ENCODE results near the gene OR4C12. TPM values are rescaled to one million over a fixed set of nuclear protein-coding genes. Genes with fewer than 3 reads are reported as not detected.
"Not testable (repeated sequence)": the region's sequence is repeated elsewhere in the genome, so short reads cannot be mapped to it uniquely, and the experiment has no call there.

The OR4C12 gene
- not detected in 2 replicates for total RNA-seq (2012; rRNA removed)

DNA sequence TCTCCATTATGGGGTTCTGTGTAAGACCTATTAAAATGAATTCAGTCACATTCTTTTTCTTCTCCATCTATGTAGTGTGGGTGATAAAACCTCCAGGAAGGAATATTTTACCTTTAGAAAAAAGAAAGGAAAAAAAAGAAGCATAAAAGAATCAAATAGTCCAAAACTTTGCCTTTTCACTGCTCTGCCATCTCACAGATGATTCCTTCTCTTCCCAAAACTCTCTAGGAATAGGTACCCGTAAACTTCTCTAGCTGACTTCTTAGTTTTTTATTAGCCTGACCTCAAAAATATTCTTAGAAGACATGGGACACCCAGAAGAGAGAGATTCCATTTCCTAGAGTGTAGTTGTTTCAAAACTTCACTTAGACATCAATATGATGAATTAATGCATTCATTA is at the start of gene OR4C12:
OR4C12 (minus strand) TSS at position 101 of the 400 bp plus-strand sequence; CDS start at position 67, 34 bp downstream.
- H3K4me3 ChIP-seq (ENCODE audit: low read length); H3K9ac ChIP-seq (ENCODE audit: low read depth, low read length); H3K36me3 ChIP-seq (ENCODE audit: insufficient read depth, low read length); H3K4me2 ChIP-seq (ENCODE audit: low read length); H3K9me3 ChIP-seq (replicated peaks; ENCODE audit: low read length); H3K4me1 ChIP-seq (ENCODE audit: control insufficient read depth, insufficient read depth, low read length); H3K27me3 ChIP-seq (ENCODE audit: control insufficient read depth, insufficient read depth, low read length): not testable (repeated sequence)

DNA sequence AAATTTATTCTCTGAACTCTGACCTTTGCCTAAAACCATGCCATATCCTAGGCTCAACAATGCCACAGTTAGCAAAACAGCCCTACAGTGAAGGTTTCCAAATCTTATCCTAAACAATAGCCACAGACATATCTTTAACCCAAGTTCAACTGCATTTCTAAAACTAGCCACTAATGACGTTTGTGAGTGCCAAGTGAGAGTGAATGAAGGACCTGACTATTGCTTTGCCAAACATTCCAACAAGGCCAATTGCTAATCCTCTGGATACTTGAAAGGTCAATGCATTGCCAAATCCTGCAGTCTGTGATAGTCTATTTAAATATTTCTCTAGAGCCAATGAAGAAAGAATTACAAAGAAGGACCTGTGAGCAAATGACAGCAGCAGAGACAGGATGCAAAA is 47.9 kb upstream of the OR4C12 start:
- H3K27me3 ChIP-seq (ENCODE audit: control insufficient read depth, insufficient read depth, low read length): no peaks in the 10 kb centered on the region
- H3K4me3 ChIP-seq (ENCODE audit: low read length): no peak overlapping the region
- no peaks in the 10 kb centered on the region for H3K9me3 ChIP-seq (replicated peaks; ENCODE audit: low read length)
- no peaks in the 10 kb centered on the region for H3K4me1 ChIP-seq (ENCODE audit: control insufficient read depth, insufficient read depth, low read length)
- H3K36me3 ChIP-seq (ENCODE audit: insufficient read depth, low read length): no peaks in the 10 kb centered on the region
- no peak overlapping the region for H3K4me2 ChIP-seq (ENCODE audit: low read length)
- no peak overlapping the region for H3K9ac ChIP-seq (ENCODE audit: low read depth, low read length)

DNA sequence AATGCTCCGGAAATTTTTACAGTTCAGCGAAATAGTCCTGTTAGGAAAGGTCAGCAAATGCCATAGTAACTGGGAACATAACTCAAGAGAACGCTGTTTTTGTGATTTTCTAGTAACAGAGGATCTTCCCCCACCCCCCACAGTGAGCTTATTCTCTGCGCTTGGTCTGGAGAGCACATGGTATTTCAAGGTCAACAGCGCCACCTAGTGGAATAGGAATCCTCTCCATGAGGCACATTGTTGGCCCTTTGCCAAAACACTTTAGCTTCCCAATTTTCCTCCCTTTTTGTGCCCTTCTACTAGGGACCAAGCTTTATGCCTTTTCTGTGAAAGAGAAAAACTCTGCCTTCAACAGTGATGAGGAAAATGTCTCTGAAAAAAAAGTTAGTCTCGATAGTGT is 13.2 kb upstream of the OR4C12 start:
- Histone ChIP-seq H3K4me1 (ENCODE audit: control insufficient read depth, insufficient read depth, low read length) (no peaks in the 10 kb centered on the region), H3K36me3 (ENCODE audit: insufficient read depth, low read length) (no peaks in the 10 kb centered on the region), H3K4me3 (ENCODE audit: low read length) (no peak overlapping the region), H3K9ac (ENCODE audit: low read depth, low read length) (no peak overlapping the region), H3K4me2 (ENCODE audit: low read length) (no peak overlapping the region), H3K9me3 (replicated peaks; ENCODE audit: low read length) (no peaks in the 10 kb centered on the region), H3K27me3 (ENCODE audit: control insufficient read depth, insufficient read depth, low read length) (no peaks in the 10 kb centered on the region)

DNA sequence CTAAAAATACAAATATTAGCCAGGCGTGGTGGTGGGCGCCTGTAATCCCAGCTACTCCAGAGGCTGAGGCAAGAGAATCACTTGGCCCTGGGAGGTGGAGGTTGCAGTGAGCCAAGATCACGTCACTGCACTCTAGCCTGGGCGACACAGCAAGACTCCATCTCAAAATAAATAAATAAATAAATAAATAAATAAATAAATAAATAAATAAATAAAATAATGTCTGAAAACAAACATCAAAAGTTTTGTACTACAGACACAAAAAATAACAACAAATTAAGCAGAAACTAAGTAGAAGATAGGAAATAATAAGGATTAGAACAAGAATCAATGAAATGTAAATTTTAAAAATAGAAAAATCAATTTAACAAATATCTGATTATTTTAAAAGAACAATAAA is 8.9 kb downstream of the OR4C12 start:
- H3K27me3 ChIP-seq (ENCODE audit: control insufficient read depth, insufficient read depth, low read length): not testable (repeated sequence)

DNA sequence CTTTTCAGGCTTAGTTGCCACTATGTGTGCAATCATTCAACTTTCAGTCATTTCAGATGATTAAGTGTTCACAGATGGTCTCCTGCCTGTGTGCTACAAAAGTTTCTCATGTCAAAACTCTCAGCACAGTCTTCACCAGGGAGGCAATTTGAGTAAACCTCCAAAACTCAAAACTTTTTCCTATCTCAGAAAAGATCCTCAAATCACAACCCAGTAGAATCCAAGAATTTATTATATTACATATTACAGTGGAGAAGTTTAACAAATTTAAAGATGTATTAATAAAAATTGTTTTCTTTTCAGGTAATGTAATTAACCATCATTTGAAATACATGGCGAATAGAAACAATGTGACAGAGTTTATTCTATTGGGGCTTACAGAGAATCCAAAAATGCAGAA is 30.2 kb downstream of the OR4C12 start, which contains the start of gene OR4C13:
OR4C13 (plus strand) TSS at position 301 of the 400 bp plus-strand sequence; CDS start at position 333, 32 bp downstream.
- H3K27me3 ChIP-seq (ENCODE audit: control insufficient read depth, insufficient read depth, low read length): no peaks in the 10 kb centered on the region

More for the DNA sequence above, 8.9 kb downstream of the OR4C12 start:
- H3K9ac ChIP-seq (ENCODE audit: low read depth, low read length); H3K4me1 ChIP-seq (ENCODE audit: control insufficient read depth, insufficient read depth, low read length); H3K9me3 ChIP-seq (replicated peaks; ENCODE audit: low read length); H3K36me3 ChIP-seq (ENCODE audit: insufficient read depth, low read length); H3K4me2 ChIP-seq (ENCODE audit: low read length); H3K4me3 ChIP-seq (ENCODE audit: low read length): not testable (repeated sequence)

DNA sequence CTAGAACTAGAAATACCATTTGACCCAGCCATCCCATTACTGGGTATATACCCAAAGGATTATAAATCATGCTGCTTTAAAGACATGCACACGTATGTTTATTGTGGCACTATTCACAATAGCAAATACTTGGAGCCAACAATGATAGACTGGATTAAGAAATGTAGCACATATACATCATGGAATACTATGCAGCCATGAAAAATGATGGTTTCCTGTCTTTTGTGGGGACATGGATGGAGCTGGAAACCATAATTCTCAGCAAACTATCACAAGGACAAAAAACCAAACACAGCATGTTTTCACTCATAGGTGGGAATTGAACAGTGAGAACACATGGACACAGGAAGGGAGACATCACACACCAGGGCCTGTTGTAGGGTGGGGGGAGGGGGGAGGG is 33.6 kb downstream of the OR4C12 start:
- H3K4me1 ChIP-seq (ENCODE audit: control insufficient read depth, insufficient read depth, low read length): not testable (repeated sequence)

More for the DNA sequence above, 30.2 kb downstream of the OR4C12 start, which contains the start of gene OR4C13:
- H3K36me3 ChIP-seq (ENCODE audit: insufficient read depth, low read length): no peaks in the 10 kb centered on the region
- H3K4me1 ChIP-seq (ENCODE audit: control insufficient read depth, insufficient read depth, low read length): no peaks in the 10 kb centered on the region
- H3K4me3 ChIP-seq (ENCODE audit: low read length): no peak within 1 kb of the TSS
- H3K9me3 ChIP-seq (replicated peaks; ENCODE audit: low read length): peaks cover 3% of the 10 kb centered on the region
- no peak within 1 kb of the TSS for H3K4me2 ChIP-seq (ENCODE audit: low read length)
- no peak within 1 kb of the TSS for H3K9ac ChIP-seq (ENCODE audit: low read depth, low read length)

More for the DNA sequence above, 33.6 kb downstream of the OR4C12 start:
- not testable (repeated sequence) for H3K9ac ChIP-seq (ENCODE audit: low read depth, low read length); H3K9me3 ChIP-seq (replicated peaks; ENCODE audit: low read length); H3K4me3 ChIP-seq (ENCODE audit: low read length); H3K36me3 ChIP-seq (ENCODE audit: insufficient read depth, low read length); H3K4me2 ChIP-seq (ENCODE audit: low read length); H3K27me3 ChIP-seq (ENCODE audit: control insufficient read depth, insufficient read depth, low read length)
